Fibroblast of the aortic adventitia (primary cell): ENCODE results near the gene RNF220. TPM values are rescaled to one million over a fixed set of nuclear protein-coding genes. Genes with fewer than 3 reads are reported as not detected.

ENCODE experiments used
- DNase-seq: peaks from one replicate; pipeline ENCODE4 v3.0.0-alpha.2; 2010; ENCODE audit warnings: low read depth
- H3K4me3 ChIP-seq: 2 replicates; pipeline ENCODE4 v1.5.1; 2011; ENCODE audit warnings: low read depth, mild to moderate bottlenecking, control low read depth, low read length, moderate library complexity
- CTCF ChIP-seq: IDR thresholded peaks from 2 replicates; pipeline ENCODE4 v1.5.1; 2011; ENCODE audit warnings: mild to moderate bottlenecking, low read length, control low read depth, inconsistent platforms; ENCODE audit not compliant: insufficient read depth
- total RNA-seq: library from RNA; depleted of rRNA; stranded (reverse); fragments of >200 nt; gene quantifications from 2 replicates; pipeline ENCODE4 v1.2.3, GENCODE V29; 2012; ENCODE audit warnings: low replicate concordance

The RNF220 gene
- total RNA-seq, 1 donor, result 51.2 TPM

- TF ChIP-seq CTCF, result no peak
These were observed 98.6 kb downstream of the RNF220 start for GRCh38 chr1:44503625-44504024.

GRCh38 chr1:44505210-44505993 is 100.3 kb downstream of the RNF220 start:
- TF ChIP-seq CTCF, result no peak
- DNase-seq, result peak; percentile 73
- H3K4me3 ChIP-seq, result no peak overlapping the region

More at GRCh38 chr1:44503625-44504024, 98.6 kb downstream of the RNF220 start:
- DNase-seq, result no peak
- H3K4me3 ChIP-seq, result no peak overlapping the region

GRCh38 chr1:44507490-44508396 is 102.7 kb downstream of the RNF220 start:
- H3K4me3 ChIP-seq, result no peak overlapping the region
- TF ChIP-seq CTCF, result no peak
- DNase-seq, result no peak

- TF ChIP-seq CTCF, result no peak
- no peak overlapping the region for H3K4me3 ChIP-seq
- DNase-seq, result no peak
These were observed 103.3 kb downstream of the RNF220 start for GRCh38 chr1:44508397-44508745.

- H3K4me3 ChIP-seq, result no peak overlapping the region
- TF ChIP-seq CTCF, result no peak
These were observed 106.3 kb downstream of the RNF220 start for GRCh38 chr1:44511363-44511762.

GRCh38 chr1:44511769-44512168 is 106.7 kb downstream of the RNF220 start:
- no peak for TF ChIP-seq CTCF
- no peak for DNase-seq
- H3K4me3 ChIP-seq, result no peak overlapping the region

More at GRCh38 chr1:44511363-44511762, 106.3 kb downstream of the RNF220 start:
- no peak for DNase-seq
